Mesendoderm (in vitro differentiated cells): ENCODE results near the gene DAAM1.

Source experiments
- DNase-seq: peaks from one replicate; pipeline ENCODE4 v3.0.0; 2013
- H2AK5ac ChIP-seq: 2 replicates; pipeline ENCODE4 v1.6.1; 2013; ENCODE audit warnings: low read length, inconsistent platforms
- H2BK120ac ChIP-seq: 2 replicates; pipeline ENCODE4 v1.6.1; 2013; ENCODE audit warnings: low read depth, mild to moderate bottlenecking, low read length, moderate library complexity, mixed read lengths
- H2BK15ac ChIP-seq: replicated peaks from 2 replicates; pipeline ENCODE4 v1.6.1; 2013; ENCODE audit warnings: low read depth, mild to moderate bottlenecking, moderate library complexity
- H2BK5ac ChIP-seq: 2 replicates; pipeline ENCODE4 v1.6.1; 2013; ENCODE audit warnings: low read length, inconsistent platforms
- H3K18ac ChIP-seq: 2 replicates; pipeline ENCODE4 v1.6.1; 2013; ENCODE audit warnings: mild to moderate bottlenecking, low read length, mixed read lengths
- H3K23ac ChIP-seq: one replicate; pipeline ENCODE4 v1.6.1; 2013; ENCODE audit warnings: low read length
- H3K27ac ChIP-seq: 2 replicates; pipeline ENCODE4 v1.5.1; 2013; ENCODE audit warnings: low read depth, mild to moderate bottlenecking, inconsistent platforms, low read length, moderate library complexity
- H3K27me3 ChIP-seq: 2 replicates; pipeline ENCODE4 v1.6.1; 2013; ENCODE audit warnings: low read length, control low read depth, mild to moderate bottlenecking, inconsistent platforms; ENCODE audit not compliant: insufficient read depth, poor library complexity
- H3K36me3 ChIP-seq: 2 replicates; pipeline ENCODE4 v1.6.1; 2013; ENCODE audit warnings: low read length, inconsistent platforms; ENCODE audit not compliant: control insufficient read depth, insufficient read depth
- H3K4ac ChIP-seq: one replicate; pipeline ENCODE4 v1.6.1; 2013; ENCODE audit warnings: low read depth, mild to moderate bottlenecking, low read length, moderate library complexity
- H3K4me1 ChIP-seq: 2 replicates; pipeline ENCODE4 v1.6.1; 2013; ENCODE audit warnings: low read depth, low read length, inconsistent platforms; ENCODE audit not compliant: control insufficient read depth
- H3K4me2 ChIP-seq: 2 replicates; pipeline ENCODE4 v1.6.1; 2013; ENCODE audit warnings: low read length
- H3K4me3 ChIP-seq: 2 replicates; pipeline ENCODE4 v1.5.1; 2013; ENCODE audit warnings: mild to moderate bottlenecking, low read length
- H3K56ac ChIP-seq: one replicate; pipeline ENCODE4 v1.6.1; 2013; ENCODE audit warnings: low read length
- H3K79me1 ChIP-seq: 2 replicates; pipeline ENCODE4 v1.6.1; 2013; ENCODE audit warnings: low read length, inconsistent platforms
- H3K79me2 ChIP-seq: 2 replicates; pipeline ENCODE4 v1.6.1; 2013; ENCODE audit warnings: mild to moderate bottlenecking, low read length; ENCODE audit not compliant: control insufficient read depth, insufficient read depth
- H3K9ac ChIP-seq: 2 replicates; pipeline ENCODE4 v1.6.1; 2013; ENCODE audit warnings: low read length, inconsistent platforms
- H4K5ac ChIP-seq: one replicate; pipeline ENCODE4 v1.6.1; 2013; ENCODE audit warnings: low read length
- H4K8ac ChIP-seq: one replicate; pipeline ENCODE4 v1.6.1; 2013; ENCODE audit warnings: low read depth, mild to moderate bottlenecking, control low read depth, low read length, moderate library complexity
- WGBS: extraction: QIAGEN DNeasy Blood & Tissue Kit; methylation state at CpG from one replicate; pipeline ENCODE4 v1.1.7; 2013; ENCODE audit warnings: low lambda C conversion rate, missing lambda C conversion rate; ENCODE audit not compliant: insufficient coverage; ENCODE audit errors: extremely low coverage; 5-methylcytosine and 5-hydroxymethylcytosine counted together

The DAAM1 gene

DNA sequence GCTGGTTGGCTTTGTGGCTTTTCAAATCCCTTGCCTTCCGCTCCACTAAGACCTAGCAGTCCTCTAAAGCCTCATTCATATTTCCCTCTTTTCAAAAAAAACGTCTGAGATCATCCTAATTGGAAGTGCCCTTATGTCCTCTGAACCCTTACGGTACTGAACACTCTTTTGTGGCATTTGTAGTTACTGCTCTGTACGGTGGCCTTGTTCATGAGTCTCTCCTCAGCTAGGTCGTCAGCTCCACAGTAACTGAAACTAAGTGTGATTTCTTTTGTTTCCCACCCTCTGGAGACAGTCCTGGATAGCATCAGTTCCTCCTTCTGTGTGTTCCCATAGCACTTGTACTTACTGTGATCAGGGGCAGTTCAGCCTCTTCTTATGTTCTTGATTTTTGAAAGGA is 49.7 kb downstream of the DAAM1 start:
- Histone ChIP-seq H3K36me3 (no peaks in the 10 kb centered on the region), H3K27ac (no peak overlapping the region), H3K4me1 (no peaks in the 10 kb centered on the region), H3K4me3 (no peak overlapping the region), H2BK120ac (no peak overlapping the region), H2BK15ac (no peak overlapping the region), H4K8ac (no peak overlapping the region), H3K4ac (no peak overlapping the region), H2AK5ac (no peak overlapping the region), H3K23ac (no peak overlapping the region), H3K56ac (no peak overlapping the region), H3K79me2 (no peaks in the 10 kb centered on the region), H3K4me2 (no peak overlapping the region), H3K79me1 (peaks cover 6% of the 10 kb centered on the region), H3K27me3 (no peaks in the 10 kb centered on the region), H2BK5ac (no peak overlapping the region), H4K5ac (no peak overlapping the region), H3K9ac (no peak overlapping the region), H3K18ac (no peak overlapping the region)
- DNase-seq, result no peak
- no CpG with 5 or more reads among the region's 5 CpGs for WGBS

DNA sequence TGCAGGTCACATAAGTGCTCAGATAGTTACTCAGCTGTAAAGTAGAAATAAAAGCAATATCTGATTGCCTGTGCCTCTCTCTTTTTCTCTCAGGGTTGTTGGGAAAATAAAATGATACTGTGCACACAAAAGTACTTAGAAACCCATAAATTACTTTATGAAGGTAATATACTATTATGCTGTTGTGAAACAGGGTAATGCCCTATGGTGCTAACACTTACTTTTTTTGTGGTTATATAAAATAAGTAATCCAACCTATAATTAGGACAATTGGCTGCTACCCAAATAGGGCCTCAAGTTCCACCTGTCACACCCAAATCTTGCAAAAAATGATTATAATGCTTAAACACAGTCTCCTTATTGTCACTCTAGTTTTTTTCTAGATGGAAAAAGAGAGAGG is 50.6 kb downstream of the DAAM1 start:
- Histone ChIP-seq H2AK5ac (no peak overlapping the region), H3K4me3 (no peak overlapping the region), H3K27ac (no peak overlapping the region), H3K79me2 (no peaks in the 10 kb centered on the region), H4K8ac (no peak overlapping the region), H3K4ac (no peak overlapping the region), H2BK120ac (no peak overlapping the region), H3K18ac (no peak overlapping the region), H3K36me3 (no peaks in the 10 kb centered on the region), H3K4me1 (no peaks in the 10 kb centered on the region), H3K23ac (no peak overlapping the region), H4K5ac (no peak overlapping the region), H3K79me1 (peaks cover 6% of the 10 kb centered on the region), H3K27me3 (no peaks in the 10 kb centered on the region), H3K4me2 (no peak overlapping the region), H2BK5ac (no peak overlapping the region), H3K9ac (no peak overlapping the region), H2BK15ac (no peak overlapping the region), H3K56ac (no peak overlapping the region)
- no peak for DNase-seq

DNA sequence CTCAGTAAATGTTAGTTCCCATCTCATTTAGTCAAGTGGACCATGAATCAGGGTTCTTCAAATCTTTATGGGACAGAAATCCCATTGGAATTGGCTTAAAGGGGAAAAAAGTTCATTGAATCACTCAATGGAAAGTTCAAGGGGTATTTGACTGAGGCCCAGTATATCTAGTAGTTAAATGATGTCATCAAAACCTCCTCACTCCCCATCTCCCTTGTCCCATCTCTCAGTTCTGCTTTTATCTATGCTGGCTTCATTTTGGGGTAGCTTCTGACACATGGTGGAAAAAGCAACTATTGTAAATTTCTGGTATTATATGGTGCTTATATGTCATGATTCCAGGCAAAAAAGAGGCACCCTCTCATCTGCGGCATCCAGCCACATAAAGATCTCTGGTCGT is 51.9 kb downstream of the DAAM1 start:
- H2BK5ac ChIP-seq, result no peak overlapping the region
- WGBS, result no CpG with 5 or more reads among the region's 2 CpGs
- no peak overlapping the region for H2AK5ac ChIP-seq
- H4K5ac ChIP-seq, result no peak overlapping the region
- H2BK15ac ChIP-seq, result no peak overlapping the region
- no peak overlapping the region for H3K27ac ChIP-seq
- H3K79me1 ChIP-seq, result peaks cover 6% of the 10 kb centered on the region
- no peak overlapping the region for H3K18ac ChIP-seq
- DNase-seq, result no peak
- H3K4me3 ChIP-seq, result no peak overlapping the region
- no peak overlapping the region for H3K4ac ChIP-seq
- H3K27me3 ChIP-seq, result no peaks in the 10 kb centered on the region
- no peaks in the 10 kb centered on the region for H3K36me3 ChIP-seq
- H2BK120ac ChIP-seq, result no peak overlapping the region
- no peak overlapping the region for H3K56ac ChIP-seq
- H3K4me2 ChIP-seq, result no peak overlapping the region
- no peaks in the 10 kb centered on the region for H3K4me1 ChIP-seq
- H3K9ac ChIP-seq, result no peak overlapping the region
- no peak overlapping the region for H3K23ac ChIP-seq
- H3K79me2 ChIP-seq, result no peaks in the 10 kb centered on the region
- no peak overlapping the region for H4K8ac ChIP-seq

DNA sequence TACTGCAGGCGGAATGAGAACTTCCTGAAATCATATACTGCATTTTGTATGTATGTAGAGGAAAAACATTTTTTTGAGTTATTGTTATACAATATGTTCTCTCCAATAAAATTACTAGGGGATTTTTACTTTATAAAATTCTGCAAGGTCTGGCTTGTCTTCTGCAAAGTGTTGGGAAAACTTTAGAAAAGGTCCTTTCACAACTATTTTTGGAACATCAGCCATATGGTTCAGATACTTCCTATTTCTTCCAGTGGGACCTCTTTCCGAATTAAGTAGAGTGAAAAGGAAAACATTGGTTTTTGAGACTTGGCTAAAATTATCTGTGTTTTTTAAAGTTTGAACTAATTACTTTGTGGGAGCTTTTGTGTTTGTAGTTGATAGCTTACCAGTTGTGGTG is 52.7 kb downstream of the DAAM1 start:
- no peak overlapping the region for H3K27ac ChIP-seq
- H3K36me3 ChIP-seq, result no peaks in the 10 kb centered on the region
- no peak overlapping the region for H3K18ac ChIP-seq
- H3K4me2 ChIP-seq, result no peak overlapping the region
- no peak overlapping the region for H4K8ac ChIP-seq
- H3K9ac ChIP-seq, result no peak overlapping the region
- peaks cover 6% of the 10 kb centered on the region for H3K79me1 ChIP-seq
- no peak overlapping the region for H2BK15ac ChIP-seq
- no peaks in the 10 kb centered on the region for H3K79me2 ChIP-seq
- no peak overlapping the region for H3K56ac ChIP-seq
- H3K4me3 ChIP-seq, result no peak overlapping the region
- no peak overlapping the region for H4K5ac ChIP-seq
- no peak overlapping the region for H2BK120ac ChIP-seq
- WGBS, result no CpG with 5 or more reads among the region's 2 CpGs
- no peak overlapping the region for H3K4ac ChIP-seq
- H3K4me1 ChIP-seq, result no peaks in the 10 kb centered on the region
- no peak for DNase-seq
- no peak overlapping the region for H2BK5ac ChIP-seq
- no peak overlapping the region for H2AK5ac ChIP-seq
- H3K23ac ChIP-seq, result no peak overlapping the region
- H3K27me3 ChIP-seq, result no peaks in the 10 kb centered on the region

DNA sequence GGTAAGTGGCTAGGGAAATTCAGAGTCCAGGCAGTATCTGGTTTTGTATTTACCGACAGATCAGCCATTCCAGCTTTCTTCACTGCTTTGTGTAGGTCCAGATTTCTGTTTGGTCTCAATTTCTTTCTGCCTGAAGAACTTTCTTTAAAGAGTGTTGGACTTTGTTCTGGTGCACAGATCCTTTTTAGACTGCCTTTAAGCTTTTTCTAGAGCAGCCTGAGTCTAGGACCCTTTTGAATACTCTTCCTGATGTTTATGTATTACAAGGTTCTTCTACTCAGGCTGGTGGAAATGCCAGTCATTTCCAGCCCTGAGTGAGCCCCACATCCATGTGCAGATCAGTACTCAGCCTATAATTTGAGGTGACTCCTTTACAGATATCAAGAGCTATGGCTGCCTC is 54.7 kb downstream of the DAAM1 start:
- Histone ChIP-seq H3K36me3 (no peaks in the 10 kb centered on the region), H2BK5ac (no peak overlapping the region), H3K79me2 (no peaks in the 10 kb centered on the region), H3K56ac (no peak overlapping the region), H3K9ac (no peak overlapping the region), H4K8ac (no peak overlapping the region), H4K5ac (no peak overlapping the region), H2BK15ac (no peak overlapping the region), H3K27ac (no peak overlapping the region), H3K4ac (no peak overlapping the region), H3K18ac (no peak overlapping the region), H3K4me3 (no peak overlapping the region), H2AK5ac (no peak overlapping the region), H3K4me2 (no peak overlapping the region), H3K4me1 (no peaks in the 10 kb centered on the region), H3K27me3 (no peaks in the 10 kb centered on the region), H3K23ac (no peak overlapping the region), H2BK120ac (no peak overlapping the region), H3K79me1 (peaks cover 4% of the 10 kb centered on the region)
- DNase-seq, result no peak
- WGBS, result no CpG with 5 or more reads among the region's 1 CpG

DNA sequence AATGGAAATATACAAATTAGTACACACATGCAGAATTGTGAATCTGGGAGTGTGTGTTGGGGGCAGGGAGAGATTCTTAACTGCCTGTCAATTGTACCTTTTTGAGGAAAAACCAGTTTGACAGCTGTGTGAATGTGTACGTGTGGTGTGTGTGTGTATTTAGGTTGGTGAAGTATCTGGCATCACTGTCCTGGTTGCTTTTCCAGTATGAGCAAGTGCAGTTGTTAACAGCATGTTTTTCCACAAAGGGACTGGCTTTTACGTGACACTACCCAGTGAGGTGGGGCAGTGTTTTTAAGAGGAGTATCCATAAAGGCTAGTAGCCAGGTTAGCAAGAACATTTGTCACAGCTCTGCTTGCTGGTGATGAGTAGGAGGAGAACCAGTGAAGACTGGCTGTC is 56.1 kb downstream of the DAAM1 start:
- Histone ChIP-seq H3K4ac (no peak overlapping the region), H2BK15ac (no peak overlapping the region), H3K79me1 (peaks cover 4% of the 10 kb centered on the region), H2AK5ac (no peak overlapping the region), H3K9ac (no peak overlapping the region), H4K8ac (no peak overlapping the region), H3K4me2 (no peak overlapping the region), H3K27me3 (no peaks in the 10 kb centered on the region), H3K27ac (no peak overlapping the region), H3K4me3 (no peak overlapping the region), H2BK5ac (no peak overlapping the region), H2BK120ac (no peak overlapping the region), H3K23ac (no peak overlapping the region), H3K18ac (no peak overlapping the region), H4K5ac (no peak overlapping the region), H3K79me2 (no peaks in the 10 kb centered on the region), H3K36me3 (no peaks in the 10 kb centered on the region), H3K4me1 (no peaks in the 10 kb centered on the region), H3K56ac (no peak overlapping the region)
- peak; percentile 59 for DNase-seq
- no CpG with 5 or more reads among the region's 2 CpGs for WGBS
